HEK293 (cell line): ENCODE measurements around the gene SFXN3.
A peak's percentile ranks its signal among the peaks of the same experiment; 100 is the strongest.

Experiments used
- GFI1B ChIP-seq: fragments of 450-650 bp; formaldehyde crosslinking; IDR thresholded peaks from 2 replicates; pipeline ENCODE4 v1.5.1; 2016; ENCODE audit warnings: missing biosample characterization, missing genetic modification characterization
- GLI2 ChIP-seq: fragments of 450-650 bp; formaldehyde crosslinking; IDR thresholded peaks from 2 replicates; pipeline ENCODE4; 2017; ENCODE audit warnings: missing biosample characterization, missing genetic modification characterization, low read depth, borderline replicate concordance
- INSM2 ChIP-seq: fragments of 450-650 bp; formaldehyde crosslinking; IDR thresholded peaks from 2 replicates; pipeline ENCODE4 v1.5.1; 2016; ENCODE audit warnings: missing biosample characterization, missing genetic modification characterization
- MYNN ChIP-seq: fragments of 450-650 bp; formaldehyde crosslinking; IDR thresholded peaks from 2 replicates; pipeline ENCODE4 v1.5.1; 2016; ENCODE audit warnings: missing biosample characterization, missing genetic modification characterization, borderline replicate concordance
- OSR2 ChIP-seq: fragments of 450-650 bp; formaldehyde crosslinking; IDR thresholded peaks from 2 replicates; pipeline ENCODE4 v1.5.1; 2016; ENCODE audit warnings: missing biosample characterization, missing genetic modification characterization
- PRDM1 ChIP-seq: fragments of 450-650 bp; formaldehyde crosslinking; IDR thresholded peaks from 2 replicates; pipeline ENCODE4; 2016; ENCODE audit warnings: missing biosample characterization, missing genetic modification characterization
- PRDM6 ChIP-seq: fragments of 450-650 bp; formaldehyde crosslinking; IDR thresholded peaks from 2 replicates; pipeline ENCODE4 v1.5.1; 2017; ENCODE audit warnings: missing biosample characterization, missing genetic modification characterization
- RBAK ChIP-seq: fragments of 450-650 bp; formaldehyde crosslinking; IDR thresholded peaks from 2 replicates; pipeline ENCODE4 v1.5.1; 2016; ENCODE audit warnings: missing biosample characterization, missing genetic modification characterization
- SALL2 ChIP-seq: fragments of 450-650 bp; formaldehyde crosslinking; IDR thresholded peaks from 2 replicates; pipeline ENCODE4 v1.5.0; 2017; ENCODE audit warnings: missing biosample characterization, mild to moderate bottlenecking, missing genetic modification characterization, borderline replicate concordance
- SCRT1 ChIP-seq: fragments of 450-650 bp; formaldehyde crosslinking; IDR thresholded peaks from 2 replicates; pipeline ENCODE4 v1.5.1; 2016; ENCODE audit warnings: missing biosample characterization, missing genetic modification characterization, borderline replicate concordance
- SP7 ChIP-seq: fragments of 450-650 bp; formaldehyde crosslinking; IDR thresholded peaks from 2 replicates; pipeline ENCODE4 v1.5.1; 2016; ENCODE audit warnings: missing biosample characterization, missing genetic modification characterization
- ZBTB48 ChIP-seq: fragments of 450-650 bp; formaldehyde crosslinking; IDR thresholded peaks from 2 replicates; pipeline ENCODE4 v1.5.1; 2016; ENCODE audit warnings: missing biosample characterization, missing genetic modification characterization
- ZIC2 ChIP-seq: fragments of 450-650 bp; formaldehyde crosslinking; IDR thresholded peaks from 2 replicates; pipeline ENCODE4 v1.5.1; 2016; ENCODE audit warnings: missing biosample characterization, missing genetic modification characterization
- ZNF121 ChIP-seq: fragments of 450-650 bp; formaldehyde crosslinking; IDR thresholded peaks from 2 replicates; pipeline ENCODE4 v1.5.1; 2016; ENCODE audit warnings: missing biosample characterization, missing genetic modification characterization
- ZNF157 ChIP-seq: fragments of 450-650 bp; formaldehyde crosslinking; IDR thresholded peaks from 2 replicates; pipeline ENCODE4 v1.5.1; 2016; ENCODE audit warnings: missing biosample characterization, missing genetic modification characterization
- ZNF16 ChIP-seq: fragments of 450-650 bp; formaldehyde crosslinking; IDR thresholded peaks from 2 replicates; pipeline ENCODE4 v1.5.1; 2016; ENCODE audit warnings: low read depth, missing biosample characterization, missing genetic modification characterization
- ZNF184 ChIP-seq: fragments of 450-650 bp; IDR thresholded peaks from 2 replicates; pipeline ENCODE4 v1.5.1; 2018; ENCODE audit warnings: missing biosample characterization, mild to moderate bottlenecking, missing genetic modification characterization
- ZNF248 ChIP-seq: fragments of 450-650 bp; formaldehyde crosslinking; IDR thresholded peaks from 2 replicates; pipeline ENCODE4 v1.5.1; 2017; ENCODE audit warnings: missing biosample characterization, missing genetic modification characterization
- ZNF26 ChIP-seq: fragments of 450-650 bp; formaldehyde crosslinking; IDR thresholded peaks from 2 replicates; pipeline ENCODE4 v1.5.1; 2016; ENCODE audit warnings: missing biosample characterization, missing genetic modification characterization
- ZNF266 ChIP-seq: fragments of 450-650 bp; formaldehyde crosslinking; IDR thresholded peaks from 2 replicates; pipeline ENCODE4 v1.5.1; 2016; ENCODE audit warnings: missing biosample characterization, missing genetic modification characterization, low read depth
- ZNF280C ChIP-seq: fragments of 450-650 bp; formaldehyde crosslinking; IDR thresholded peaks from 2 replicates; pipeline ENCODE4 v1.5.1; 2016; ENCODE audit warnings: missing biosample characterization, missing genetic modification characterization
- ZNF302 ChIP-seq: fragments of 450-650 bp; formaldehyde crosslinking; IDR thresholded peaks from 2 replicates; pipeline ENCODE4 v1.5.1; 2016; ENCODE audit warnings: missing biosample characterization, missing genetic modification characterization, low read depth
- ZNF324 ChIP-seq: fragments of 450-650 bp; formaldehyde crosslinking; IDR thresholded peaks from 2 replicates; pipeline ENCODE4 v1.5.1; 2016; ENCODE audit warnings: missing biosample characterization, missing genetic modification characterization
- ZNF394 ChIP-seq: fragments of 450-650 bp; formaldehyde crosslinking; IDR thresholded peaks from 2 replicates; pipeline ENCODE4 v1.5.1; 2016; ENCODE audit warnings: missing biosample characterization, missing genetic modification characterization, mild to moderate bottlenecking, moderate library complexity, borderline replicate concordance
- ZNF48 ChIP-seq: fragments of 450-650 bp; formaldehyde crosslinking; IDR thresholded peaks from 2 replicates; pipeline ENCODE4 v1.5.1; 2016; ENCODE audit warnings: missing biosample characterization, missing genetic modification characterization
- ZNF513 ChIP-seq: fragments of 450-650 bp; IDR thresholded peaks from 2 replicates; pipeline ENCODE4 v1.5.1; 2018; ENCODE audit warnings: missing biosample characterization, missing genetic modification characterization
- ZNF560 ChIP-seq: fragments of 450-650 bp; formaldehyde crosslinking; IDR thresholded peaks from 2 replicates; pipeline ENCODE4 v1.5.1; 2017; ENCODE audit warnings: missing biosample characterization, missing genetic modification characterization, borderline replicate concordance
- ZNF585B ChIP-seq: fragments of 450-650 bp; formaldehyde crosslinking; IDR thresholded peaks from 2 replicates; pipeline ENCODE4 v1.5.1; 2016; ENCODE audit warnings: missing biosample characterization, missing genetic modification characterization
- ZNF624 ChIP-seq: fragments of 450-650 bp; formaldehyde crosslinking; IDR thresholded peaks from 2 replicates; pipeline ENCODE4 v1.5.1; 2017; ENCODE audit warnings: missing biosample characterization, missing genetic modification characterization
- ZNF654 ChIP-seq: fragments of 450-650 bp; formaldehyde crosslinking; IDR thresholded peaks from 2 replicates; pipeline ENCODE4 v1.5.1; 2016; ENCODE audit warnings: low read depth, missing biosample characterization, missing genetic modification characterization
- ZNF660 ChIP-seq: fragments of 450-650 bp; IDR thresholded peaks from 2 replicates; pipeline ENCODE4 v1.5.1; 2018; ENCODE audit warnings: missing biosample characterization, mild to moderate bottlenecking, missing genetic modification characterization
- ZNF670 ChIP-seq: fragments of 450-650 bp; formaldehyde crosslinking; IDR thresholded peaks from 2 replicates; pipeline ENCODE4 v1.5.1; 2016; ENCODE audit warnings: missing biosample characterization, missing genetic modification characterization, low read depth
- ZNF677 ChIP-seq: fragments of 450-650 bp; IDR thresholded peaks from 2 replicates; pipeline ENCODE4 v1.5.0; 2018; ENCODE audit warnings: missing biosample characterization, mild to moderate bottlenecking, missing genetic modification characterization, moderate library complexity

The SFXN3 gene

GRCh38 chr10:100998183-100998990, 32.6 kb upstream of the SFXN3 start (continued):
- peak; percentile 87 for TF ChIP-seq OSR2
- no peak for TF ChIP-seq ZNF184 (tag by site-specific recombination)
- no peak for TF ChIP-seq ZNF302
- TF ChIP-seq GLI2 (tag by site-specific recombination): no peak
- no peak for TF ChIP-seq ZNF670 (tag by site-specific recombination)
- no peak for TF ChIP-seq ZNF48 (tag by site-specific recombination)
- no peak for TF ChIP-seq ZNF677 (tag by site-specific recombination)
- peak; percentile 85; the same call in 1 of the 2 replicates for TF ChIP-seq ZBTB48 (tag by site-specific recombination)
- TF ChIP-seq ZNF16 (tag by site-specific recombination): no peak
- TF ChIP-seq ZNF121 (tag by site-specific recombination): no peak
- no peak for TF ChIP-seq ZNF654
- no peak; the same call in 1 of the 2 replicates for TF ChIP-seq ZNF660 (tag by site-specific recombination)
- TF ChIP-seq ZNF266: no peak
- no peak for TF ChIP-seq INSM2 (tag by site-specific recombination)
- TF ChIP-seq GFI1B (tag by site-specific recombination): no peak
- no peak for TF ChIP-seq ZNF513 (tag by site-specific recombination)
- TF ChIP-seq ZNF624 (tag by site-specific recombination): no peak
- no peak for TF ChIP-seq ZNF324 (tag by site-specific recombination)
- TF ChIP-seq ZNF26 (tag by site-specific recombination): no peak
- TF ChIP-seq SALL2 (tag by site-specific recombination): no peak
- no peak for TF ChIP-seq ZNF560 (tag by site-specific recombination)
- no peak for TF ChIP-seq PRDM1
- peak; percentile 96 for TF ChIP-seq ZIC2 (tag by site-specific recombination)
- no peak for TF ChIP-seq SCRT1 (tag by site-specific recombination)
- no peak for TF ChIP-seq PRDM6 (tag by site-specific recombination)
- no peak for TF ChIP-seq RBAK
- no peak for TF ChIP-seq ZNF157 (tag by site-specific recombination)
- no peak for TF ChIP-seq ZNF248 (tag by site-specific recombination)
- TF ChIP-seq ZNF394 (tag by site-specific recombination): no peak
- no peak for TF ChIP-seq ZNF585B
- no peak for TF ChIP-seq MYNN (tag by site-specific recombination)
- TF ChIP-seq SP7 (tag by site-specific recombination): peak; percentile 37; the same call in 1 of the 2 replicates
- TF ChIP-seq ZNF280C (tag by site-specific recombination): no peak
